Fibroblast of mammary gland (primary cell): Measurements from ENCODE around the gene BPHL.
A peak's percentile ranks its signal among the peaks of the same experiment; 100 is the strongest.

ENCODE experiments used
- DNase-seq: peaks from one replicate; pipeline ENCODE4 v3.0.0-alpha.2; 2010; ENCODE audit warnings: low read depth
- H3K4me3 ChIP-seq: 2 replicates; pipeline ENCODE4 v1.5.1; 2011; ENCODE audit warnings: low read depth, mild to moderate bottlenecking, low read length, moderate library complexity; ENCODE audit not compliant: control insufficient read depth
- TF ChIP-seq, protein P1 (sequence below): conservative IDR thresholded peaks from 2 replicates; pipeline ENCODE4 v1.5.1; 2011; ENCODE audit warnings: low read depth, low read length, inconsistent platforms; ENCODE audit not compliant: control insufficient read depth, insufficient read depth

Gene BPHL

DNA sequence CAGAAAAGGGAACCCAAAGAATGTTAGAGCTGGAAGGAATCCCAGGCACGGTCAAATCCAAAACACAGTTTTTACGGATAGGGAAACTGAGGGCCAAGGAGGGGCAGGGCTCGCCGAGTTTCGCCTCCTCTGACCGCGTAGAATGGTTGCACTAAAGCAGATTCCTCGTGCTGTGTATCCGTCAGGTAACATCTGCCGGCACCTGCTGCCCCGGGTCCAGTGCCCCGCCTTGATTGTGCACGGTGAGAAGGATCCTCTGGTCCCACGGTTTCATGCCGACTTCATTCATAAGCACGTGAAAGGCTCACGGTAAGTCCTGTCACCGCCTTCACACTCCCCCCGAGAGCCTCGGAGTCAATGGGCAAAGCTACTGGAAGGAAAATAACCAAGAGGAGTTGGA, 21.7 kb downstream of the BPHL start:
- no peak for DNase-seq
- TF ChIP-seq, protein P1, sequence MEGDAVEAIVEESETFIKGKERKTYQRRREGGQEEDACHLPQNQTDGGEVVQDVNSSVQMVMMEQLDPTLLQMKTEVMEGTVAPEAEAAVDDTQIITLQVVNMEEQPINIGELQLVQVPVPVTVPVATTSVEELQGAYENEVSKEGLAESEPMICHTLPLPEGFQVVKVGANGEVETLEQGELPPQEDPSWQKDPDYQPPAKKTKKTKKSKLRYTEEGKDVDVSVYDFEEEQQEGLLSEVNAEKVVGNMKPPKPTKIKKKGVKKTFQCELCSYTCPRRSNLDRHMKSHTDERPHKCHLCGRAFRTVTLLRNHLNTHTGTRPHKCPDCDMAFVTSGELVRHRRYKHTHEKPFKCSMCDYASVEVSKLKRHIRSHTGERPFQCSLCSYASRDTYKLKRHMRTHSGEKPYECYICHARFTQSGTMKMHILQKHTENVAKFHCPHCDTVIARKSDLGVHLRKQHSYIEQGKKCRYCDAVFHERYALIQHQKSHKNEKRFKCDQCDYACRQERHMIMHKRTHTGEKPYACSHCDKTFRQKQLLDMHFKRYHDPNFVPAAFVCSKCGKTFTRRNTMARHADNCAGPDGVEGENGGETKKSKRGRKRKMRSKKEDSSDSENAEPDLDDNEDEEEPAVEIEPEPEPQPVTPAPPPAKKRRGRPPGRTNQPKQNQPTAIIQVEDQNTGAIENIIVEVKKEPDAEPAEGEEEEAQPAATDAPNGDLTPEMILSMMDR = no peak
- no peak overlapping the region for H3K4me3 ChIP-seq

- H3K4me3 ChIP-seq = no peak overlapping the region
- no peak for DNase-seq
- TF ChIP-seq, protein P1 = no peak
These were observed 24.0 kb downstream of the BPHL start for GRCh38 chr6:3142536-3142935.

DNA sequence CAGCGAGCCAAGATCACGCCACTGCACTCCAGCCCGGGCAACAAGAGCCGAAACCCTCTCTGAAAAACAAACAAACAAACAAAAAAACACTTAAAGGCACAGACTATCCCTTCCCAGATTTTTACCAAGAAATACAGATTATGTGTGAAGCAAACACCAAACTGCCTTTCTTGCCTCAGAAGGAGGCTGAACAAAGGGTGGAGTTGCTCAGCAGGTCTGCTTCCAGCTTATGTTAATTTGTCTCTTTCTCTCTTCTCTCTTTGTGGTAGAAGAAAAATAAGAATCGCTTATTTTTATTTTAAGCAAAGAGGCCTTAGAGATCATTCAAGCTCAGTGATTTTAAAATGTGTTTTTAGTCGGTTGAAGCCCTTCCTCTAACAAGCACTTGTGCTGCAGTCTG, 24.6 kb downstream of the BPHL start:
- TF ChIP-seq, protein P1 = no peak
- no peak overlapping the region for H3K4me3 ChIP-seq
- no peak for DNase-seq

GRCh38 chr6:3144571-3144970, 26.1 kb downstream of the BPHL start:
- no peak for DNase-seq
- no peak overlapping the region for H3K4me3 ChIP-seq
- TF ChIP-seq, protein P1 = no peak

- no peak for DNase-seq
- no peak overlapping the region for H3K4me3 ChIP-seq
These were observed 29.6 kb downstream of the BPHL start for GRCh38 chr6:3147914-3148757.

DNA sequence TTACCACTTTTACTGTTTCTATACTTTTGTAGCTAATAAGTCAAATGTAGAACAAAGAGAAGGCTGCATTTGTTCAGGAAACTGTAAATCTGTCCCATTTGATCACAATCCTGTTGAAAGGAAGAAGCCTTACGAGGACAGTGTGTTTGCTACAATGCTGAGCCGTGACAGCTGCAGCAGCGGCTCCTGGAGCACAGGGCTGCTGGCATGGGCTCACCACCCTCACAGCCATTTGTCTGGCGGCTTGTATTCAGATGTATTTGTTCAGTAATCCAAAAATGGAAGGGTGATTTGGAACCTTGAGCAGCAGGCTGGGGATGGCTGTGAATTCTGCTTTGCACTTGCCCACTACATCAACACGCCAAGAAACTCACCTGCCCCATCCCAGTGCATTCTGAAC, 33.2 kb downstream of the BPHL start:
- no peak overlapping the region for H3K4me3 ChIP-seq
- no peak for DNase-seq
- TF ChIP-seq, protein P1 = no peak

More at GRCh38 chr6:3147914-3148757, 29.6 kb downstream of the BPHL start:
- TF ChIP-seq, protein P1 = peak; percentile 7
